Daoy (cell line): ENCODE measurements around the gene HCN3. TPM values are rescaled to one million over a fixed set of nuclear protein-coding genes. Genes with fewer than 3 reads are reported as not detected.
A peak's percentile ranks its signal among the peaks of the same experiment; 100 is the strongest.
"Not testable (repeated sequence)": the region's sequence is repeated elsewhere in the genome, so short reads cannot be mapped to it uniquely, and the experiment has no call there.

Source experiments
- DNase-seq: peaks from one replicate; pipeline ENCODE4 v3.0.0-alpha.2; 2015; ENCODE audit warnings: low read depth
- total RNA-seq: library from RNA; depleted of rRNA; stranded (reverse); fragments of >200 nt; shearing (Covaris generic); gene quantifications from 2 replicates; pipeline ENCODE4 v1.2.3, GENCODE V29; 2014

The HCN3 gene
- total RNA-seq, 1 experiment from 2014 or later = 0.11 TPM

- DNase-seq = no peak
These were observed 32.3 kb downstream of the HCN3 start for GRCh38 chr1:155309423-155310021.

DNA sequence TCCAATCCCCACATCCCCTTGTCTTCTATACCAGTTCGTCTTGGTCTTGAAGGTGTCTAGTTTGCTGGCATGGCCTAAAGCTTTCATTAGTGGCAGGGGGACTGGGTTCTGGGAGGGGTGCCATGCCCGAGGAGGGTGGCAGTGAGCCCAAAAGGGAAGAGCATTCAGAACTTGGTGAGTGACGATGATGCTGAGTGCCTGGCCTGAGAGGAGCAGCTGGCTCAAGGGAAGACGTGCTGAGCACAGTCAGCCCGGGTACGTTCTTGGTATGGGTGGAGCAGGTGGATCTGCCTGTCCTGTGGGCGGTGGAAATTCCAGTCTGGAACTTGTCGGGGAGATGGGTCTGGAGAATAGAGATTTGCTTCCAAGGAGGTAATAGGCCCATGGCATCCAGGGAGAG, 36.0 kb downstream of the HCN3 start:
- DNase-seq = no peak

DNA sequence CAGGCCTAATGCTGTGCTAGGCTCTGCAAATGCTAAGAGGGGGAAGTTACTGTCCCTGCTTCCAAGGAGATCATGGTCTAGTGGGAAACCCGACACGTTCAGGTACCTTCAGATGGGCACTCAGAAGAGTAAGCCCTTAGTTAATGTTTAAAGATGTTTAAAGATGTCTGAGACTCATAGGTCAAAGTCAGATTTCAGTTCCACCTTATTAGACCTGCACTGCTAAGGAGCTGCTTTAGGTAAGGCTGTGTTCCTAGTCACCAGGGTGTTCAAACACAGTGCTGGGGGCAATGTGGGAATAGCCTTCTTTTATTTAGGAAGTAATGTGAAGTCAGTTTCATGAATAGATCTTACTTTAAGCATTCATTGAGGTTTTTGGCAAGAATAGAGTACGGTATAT, 39.7 kb downstream of the HCN3 start:
- no peak for DNase-seq

DNA sequence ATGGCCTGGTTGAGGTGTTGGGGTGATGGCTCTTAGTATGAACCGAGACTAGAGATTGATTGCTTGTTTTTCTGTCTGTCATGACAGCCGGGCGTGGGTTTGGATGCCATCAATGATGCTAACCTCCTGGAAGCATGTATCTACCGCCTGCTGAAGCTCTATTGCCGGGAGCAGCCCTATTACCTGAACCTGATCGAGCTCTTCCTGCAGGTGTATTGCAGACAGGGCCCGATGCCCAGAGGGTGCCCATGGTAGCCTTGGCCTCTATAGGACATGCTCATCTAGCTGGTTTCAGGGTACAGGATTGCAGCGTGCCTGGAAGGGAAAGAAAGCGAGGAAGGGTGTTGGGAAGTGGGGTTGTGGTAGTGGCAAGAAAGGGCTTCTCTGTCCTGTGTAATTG, 40.8 kb downstream of the HCN3 start:
- DNase-seq = no peak

DNA sequence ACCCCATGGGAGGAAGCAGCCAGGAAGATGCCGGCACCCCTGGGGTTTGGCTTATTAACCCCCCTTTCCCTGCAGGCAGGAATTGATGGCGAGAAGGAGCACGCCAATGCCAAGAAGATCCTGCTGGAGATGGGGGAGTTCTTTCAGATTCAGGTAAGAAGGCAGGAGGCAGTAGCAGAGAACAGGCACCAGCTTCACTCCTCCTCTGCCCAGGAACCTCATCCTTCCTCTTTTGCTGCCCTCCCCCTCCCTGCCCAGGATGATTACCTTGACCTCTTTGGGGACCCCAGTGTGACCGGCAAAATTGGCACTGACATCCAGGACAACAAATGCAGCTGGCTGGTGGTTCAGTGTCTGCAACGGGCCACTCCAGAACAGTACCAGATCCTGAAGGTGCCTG, 42.3 kb downstream of the HCN3 start:
- no peak for DNase-seq

GRCh38 chr1:155320252-155320651, 43.0 kb downstream of the HCN3 start:
- DNase-seq = no peak

GRCh38 chr1:155320661-155321617, 43.7 kb downstream of the HCN3 start, which contains the start of gene RUSC1:
Gene RUSC1 (plus strand): TSS chr1:155320894. CDS start chr1:155321774, 880 bp downstream.
- DNase-seq = peak; percentile 66

DNA sequence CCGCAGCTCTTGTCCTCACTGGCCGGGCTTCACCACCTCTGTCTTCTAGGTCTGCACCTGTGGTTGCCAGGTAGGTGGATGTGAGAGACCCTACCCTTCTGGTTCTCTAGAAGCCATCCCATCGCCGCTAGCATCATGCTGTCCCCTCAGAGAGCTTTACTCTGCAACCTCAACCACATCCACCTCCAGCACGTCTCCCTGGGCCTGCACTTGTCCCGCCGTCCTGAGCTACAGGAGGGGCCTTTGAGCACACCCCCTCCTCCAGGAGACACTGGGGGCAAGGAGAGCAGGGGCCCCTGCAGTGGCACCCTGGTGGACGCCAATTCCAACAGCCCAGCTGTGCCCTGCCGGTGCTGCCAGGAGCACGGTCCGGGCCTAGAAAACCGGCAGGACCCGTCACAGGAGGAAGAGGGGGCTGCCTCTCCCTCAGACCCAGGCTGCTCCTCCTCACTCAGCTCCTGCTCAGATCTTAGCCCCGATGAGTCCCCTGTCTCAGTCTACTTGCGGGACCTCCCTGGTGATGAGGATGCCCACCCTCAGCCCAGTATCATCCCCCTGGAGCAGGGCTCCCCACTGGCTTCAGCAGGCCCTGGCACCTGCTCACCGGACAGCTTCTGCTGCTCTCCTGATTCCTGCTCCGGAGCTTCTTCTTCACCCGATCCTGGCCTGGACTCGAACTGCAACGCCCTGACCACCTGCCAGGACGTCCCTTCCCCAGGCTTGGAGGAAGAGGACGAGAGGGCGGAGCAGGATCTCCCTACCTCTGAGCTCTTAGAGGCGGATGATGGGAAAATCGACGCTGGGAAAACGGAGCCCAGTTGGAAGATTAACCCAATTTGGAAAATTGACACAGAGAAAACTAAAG, 44.6 kb downstream of the HCN3 start:
- peak; percentile 15 for DNase-seq

GRCh38 chr1:155322571-155322952, 45.3 kb downstream of the HCN3 start:
- DNase-seq = peak; percentile 43

DNA sequence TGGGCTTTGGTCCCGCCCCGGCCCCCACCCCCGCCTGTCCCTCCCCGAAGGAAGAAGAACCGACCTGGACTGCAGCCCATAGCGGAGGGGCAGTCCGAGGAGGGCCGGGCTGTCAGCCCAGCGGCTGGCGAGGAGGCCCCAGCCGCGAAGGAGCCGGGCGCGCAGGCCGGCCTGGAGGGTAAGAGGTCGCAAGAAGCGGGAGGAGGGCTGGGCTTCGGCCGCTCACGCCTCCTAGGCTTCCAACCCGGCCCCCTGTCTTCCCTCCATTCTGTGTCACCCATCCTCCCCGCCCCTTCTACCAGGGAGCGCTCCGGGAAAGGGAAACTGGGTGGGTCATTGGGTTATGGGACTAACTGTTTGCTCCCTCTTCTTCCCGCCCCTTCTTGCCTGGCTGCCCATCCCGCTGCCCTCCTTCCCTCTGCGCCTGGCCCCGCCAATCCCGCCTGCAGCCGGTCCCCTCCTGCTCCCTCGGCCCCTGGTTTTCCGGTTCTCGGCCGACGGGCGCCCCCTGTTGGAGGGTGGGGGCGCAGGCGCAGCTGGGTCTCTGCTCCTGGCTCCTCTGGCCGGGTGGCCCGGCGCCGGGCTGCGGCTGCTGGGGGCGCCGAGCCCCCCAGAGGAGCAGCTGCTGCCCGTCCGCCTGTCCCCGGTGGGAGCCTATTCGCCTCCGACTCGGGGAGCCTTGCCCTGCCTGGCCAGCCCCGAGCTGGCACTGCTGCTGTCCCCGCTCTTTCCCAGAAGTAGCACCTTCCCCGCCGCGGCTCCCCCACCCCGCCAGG, 45.9 kb downstream of the HCN3 start:
- DNase-seq = peak; percentile 98

DNA sequence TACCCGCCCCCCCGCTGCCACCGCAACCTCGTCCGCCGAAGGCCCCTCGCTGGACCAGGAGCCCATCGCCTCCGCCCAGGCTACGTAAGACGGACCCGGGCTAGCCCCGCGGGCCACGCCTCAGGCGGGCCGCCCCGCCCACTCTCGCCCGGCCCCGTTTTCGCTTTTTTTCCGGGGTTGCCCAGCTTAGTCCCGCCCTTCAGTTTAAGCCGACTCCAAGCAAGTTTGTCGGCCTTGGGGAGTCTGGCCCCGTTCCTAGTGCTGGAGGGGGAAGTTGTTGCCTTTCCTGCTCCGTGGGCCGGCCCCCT, 46.4 kb downstream of the HCN3 start:
- DNase-seq = peak; percentile 92

- peak; percentile 98 for DNase-seq
These were observed 46.9 kb downstream of the HCN3 start for GRCh38 chr1:155324037-155324716.

GRCh38 chr1:155324717-155325602, 47.7 kb downstream of the HCN3 start:
- peak; percentile 82 for DNase-seq

GRCh38 chr1:155325603-155325893, 48.3 kb downstream of the HCN3 start:
- DNase-seq = no peak

- DNase-seq = no peak
These were observed 48.8 kb downstream of the HCN3 start for GRCh38 chr1:155326020-155326526.

DNA sequence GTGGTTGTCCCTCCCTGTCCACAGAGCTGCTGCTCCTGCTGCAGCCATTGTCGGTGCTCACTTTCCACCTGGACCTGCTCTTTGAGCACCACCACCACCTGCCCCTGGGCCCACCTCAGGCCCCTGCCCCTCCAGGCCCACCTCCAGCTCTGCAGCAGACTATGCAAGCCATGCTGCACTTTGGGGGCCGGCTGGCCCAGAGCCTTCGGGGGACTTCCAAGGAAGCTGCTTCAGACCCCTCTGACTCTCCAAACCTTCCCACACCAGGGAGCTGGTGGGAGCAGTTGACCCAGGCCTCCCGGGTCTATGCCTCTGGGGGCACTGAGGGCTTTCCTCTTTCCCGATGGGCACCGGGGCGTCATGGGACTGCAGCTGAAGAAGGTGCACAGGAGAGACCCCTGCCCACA, 49.4 kb downstream of the HCN3 start:
- DNase-seq = no peak

DNA sequence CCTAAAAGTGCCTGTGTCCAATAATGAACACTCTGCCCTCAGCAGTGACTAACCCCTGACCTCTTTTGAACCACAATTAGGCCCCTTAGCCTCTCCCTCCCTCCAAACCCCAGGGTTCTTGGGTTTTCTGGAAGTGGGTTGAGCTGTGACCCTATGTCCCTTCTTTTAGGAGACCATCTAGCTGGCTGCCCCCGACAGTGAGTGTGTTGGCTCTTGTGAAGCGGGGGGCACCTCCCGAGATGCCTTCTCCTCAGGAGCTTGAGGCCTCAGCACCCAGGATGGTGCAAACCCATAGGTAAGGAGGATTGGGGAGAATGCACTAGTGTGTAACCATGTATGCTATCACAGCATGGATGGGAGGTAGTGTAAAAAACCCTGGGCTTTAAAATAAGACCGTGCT, 50.7 kb downstream of the HCN3 start:
- DNase-seq = no peak

GRCh38 chr1:155328856-155329255, 51.6 kb downstream of the HCN3 start:
- not testable (repeated sequence) for DNase-seq

GRCh38 chr1:155329980-155330598, 52.8 kb downstream of the HCN3 start:
- no peak for DNase-seq
